RWPE1 (cell line): ENCODE results near the gene CPLX1.
"Not testable (repeated sequence)": the region's sequence is repeated elsewhere in the genome, so short reads cannot be mapped to it uniquely, and the experiment has no call there.

Experiments used
- CTCF ChIA-PET: fragments of 350-600 bp; sonication (Branson Sonifier 250); formaldehyde crosslinking; extraction: SDS; loops from one replicate; lab custom pipeline; 2021; lab: Yijun Ruan, JAX
- POLR2A ChIA-PET: fragments of 400-600 bp; formaldehyde crosslinking; extraction: SDS; loops from one replicate; lab custom pipeline; 2020; ENCODE audit warnings: antibody characterized with exemption; ENCODE audit not compliant: low non-redundant PET; lab: Yijun Ruan, JAX
- DNase-seq: peaks from one replicate; pipeline ENCODE4 v3.0.0; 2012; ENCODE audit warnings: low spot score
- H3K27ac ChIP-seq: fragments of 450-650 bp; 2 replicates; pipeline ENCODE4 v1.5.1; 2017
- TF ChIP-seq, protein P1 (sequence below): fragments of 450-650 bp; conservative IDR thresholded peaks from 2 replicates; pipeline ENCODE4 v1.5.1; 2017; ENCODE audit warnings: low read depth, mild to moderate bottlenecking

CPLX1 gene

DNA sequence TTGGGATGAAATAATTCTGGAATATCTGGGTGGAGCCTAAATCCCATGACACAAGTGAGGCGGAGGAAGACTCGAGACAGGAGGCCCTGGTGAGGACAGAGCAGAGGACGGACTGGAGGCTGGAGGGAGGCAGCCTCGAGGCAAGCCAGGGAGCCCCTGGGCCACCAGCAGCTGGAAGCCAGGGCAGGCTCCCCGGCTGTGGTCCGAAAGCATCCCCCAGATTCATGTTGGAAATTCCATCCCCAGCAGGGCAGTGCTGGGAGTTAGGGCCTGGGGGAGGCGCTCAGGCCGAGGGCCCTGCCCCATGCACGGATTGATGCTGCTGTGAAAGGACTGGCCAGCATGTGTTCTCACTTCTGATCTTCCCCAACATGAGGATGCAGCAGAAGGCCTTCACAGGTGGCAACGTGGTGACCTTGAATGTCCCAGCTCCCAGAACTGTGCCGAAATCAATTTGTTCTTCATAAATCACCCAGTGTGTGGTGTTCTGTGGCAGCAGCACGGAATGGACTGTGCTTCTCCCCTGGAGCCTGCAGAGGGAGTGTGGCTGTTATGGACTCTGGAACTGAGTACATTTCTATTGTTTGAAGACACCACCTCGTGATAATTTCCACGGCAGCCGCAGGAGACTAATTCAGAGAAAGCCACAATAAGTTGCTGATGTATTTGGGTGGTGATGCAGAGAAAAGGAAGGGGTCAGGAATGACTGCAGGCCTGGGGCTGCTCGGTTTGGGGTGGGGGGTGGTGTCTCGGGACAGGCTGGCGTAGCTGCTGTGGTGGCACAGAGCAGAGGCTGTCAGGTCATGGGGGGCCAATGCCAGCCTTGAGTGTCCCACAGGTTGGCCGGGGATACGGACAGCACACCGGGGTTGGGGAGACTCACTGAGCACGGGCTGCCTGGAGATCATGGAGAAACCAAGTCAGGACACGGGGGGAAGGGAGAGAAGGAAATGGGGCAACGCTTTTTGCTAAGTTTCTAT, 63.4 kb downstream of the CPLX1 start:
- ChIA-PET CTCF (no interaction called here), POLR2A (no interaction called here)
- no peak for DNase-seq

DNA sequence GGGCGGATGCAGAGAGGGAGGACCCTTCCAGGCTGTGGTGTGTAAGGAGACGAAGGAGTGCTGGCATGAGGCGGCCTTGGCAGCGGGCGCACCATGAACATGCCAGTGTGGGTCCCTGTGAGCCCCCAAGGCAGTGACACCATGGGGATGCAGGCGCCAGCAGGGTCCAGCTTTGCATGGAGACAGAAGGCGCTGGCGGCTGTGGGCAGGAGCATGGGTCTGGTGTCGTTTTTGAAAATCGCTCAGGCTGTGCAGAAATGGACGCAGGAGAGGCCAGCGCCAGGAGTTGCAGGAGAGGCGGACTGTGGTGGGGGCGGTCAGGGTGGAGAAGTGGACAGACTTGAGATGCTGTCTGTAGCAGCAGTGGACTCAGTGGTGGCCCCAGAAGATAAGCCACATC, 64.2 kb downstream of the CPLX1 start:
- no peak for DNase-seq
- TF ChIP-seq, protein P1, sequence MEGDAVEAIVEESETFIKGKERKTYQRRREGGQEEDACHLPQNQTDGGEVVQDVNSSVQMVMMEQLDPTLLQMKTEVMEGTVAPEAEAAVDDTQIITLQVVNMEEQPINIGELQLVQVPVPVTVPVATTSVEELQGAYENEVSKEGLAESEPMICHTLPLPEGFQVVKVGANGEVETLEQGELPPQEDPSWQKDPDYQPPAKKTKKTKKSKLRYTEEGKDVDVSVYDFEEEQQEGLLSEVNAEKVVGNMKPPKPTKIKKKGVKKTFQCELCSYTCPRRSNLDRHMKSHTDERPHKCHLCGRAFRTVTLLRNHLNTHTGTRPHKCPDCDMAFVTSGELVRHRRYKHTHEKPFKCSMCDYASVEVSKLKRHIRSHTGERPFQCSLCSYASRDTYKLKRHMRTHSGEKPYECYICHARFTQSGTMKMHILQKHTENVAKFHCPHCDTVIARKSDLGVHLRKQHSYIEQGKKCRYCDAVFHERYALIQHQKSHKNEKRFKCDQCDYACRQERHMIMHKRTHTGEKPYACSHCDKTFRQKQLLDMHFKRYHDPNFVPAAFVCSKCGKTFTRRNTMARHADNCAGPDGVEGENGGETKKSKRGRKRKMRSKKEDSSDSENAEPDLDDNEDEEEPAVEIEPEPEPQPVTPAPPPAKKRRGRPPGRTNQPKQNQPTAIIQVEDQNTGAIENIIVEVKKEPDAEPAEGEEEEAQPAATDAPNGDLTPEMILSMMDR: no peak
- peak overlapping the region; percentile 75; the same call in 1 of the 2 replicates for H3K27ac ChIP-seq
- ChIA-PET CTCF (no interaction called here), POLR2A (no interaction called here)

More for the DNA sequence above, 63.4 kb downstream of the CPLX1 start:
- TF ChIP-seq, protein P1: no peak
- peak overlapping the region; percentile 75 for H3K27ac ChIP-seq

DNA sequence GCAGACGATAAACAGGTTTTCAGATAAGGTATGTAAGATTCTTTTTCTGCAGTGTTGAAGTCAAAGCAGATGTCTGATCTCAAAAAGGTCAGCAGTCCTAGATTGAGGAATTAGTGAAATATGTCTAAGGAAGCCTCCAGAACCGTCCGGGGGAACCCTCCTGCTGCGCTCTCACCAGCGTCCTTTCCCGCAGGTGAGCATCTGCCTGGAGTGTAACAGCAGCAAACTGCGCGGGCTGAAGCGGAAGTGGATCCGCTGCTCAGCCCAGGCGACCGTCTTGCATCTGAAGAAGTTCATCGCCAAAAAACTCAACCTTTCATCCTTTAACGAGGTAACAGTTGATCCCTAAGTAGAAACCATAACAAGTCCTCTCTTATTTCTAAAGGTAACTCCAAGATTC, 64.8 kb downstream of the CPLX1 start:
- POLR2A ChIA-PET: no interaction called here
- DNase-seq: no peak
- CTCF ChIA-PET: no interaction called here
- TF ChIP-seq, protein P1: no peak
- 0 out of 2 replicates have a peak overlapping the region, but pooled peaks have one; percentile 12 for H3K27ac ChIP-seq

- DNase-seq: no peak
- 0 out of 2 replicates have a peak overlapping the region, but pooled peaks have one; percentile 12 for H3K27ac ChIP-seq
- TF ChIP-seq, protein P1: no peak
- ChIA-PET CTCF (no interaction called here), POLR2A (no interaction called here)
These were observed 65.3 kb downstream of the CPLX1 start for GRCh38 chr4:760616-761015.

DNA sequence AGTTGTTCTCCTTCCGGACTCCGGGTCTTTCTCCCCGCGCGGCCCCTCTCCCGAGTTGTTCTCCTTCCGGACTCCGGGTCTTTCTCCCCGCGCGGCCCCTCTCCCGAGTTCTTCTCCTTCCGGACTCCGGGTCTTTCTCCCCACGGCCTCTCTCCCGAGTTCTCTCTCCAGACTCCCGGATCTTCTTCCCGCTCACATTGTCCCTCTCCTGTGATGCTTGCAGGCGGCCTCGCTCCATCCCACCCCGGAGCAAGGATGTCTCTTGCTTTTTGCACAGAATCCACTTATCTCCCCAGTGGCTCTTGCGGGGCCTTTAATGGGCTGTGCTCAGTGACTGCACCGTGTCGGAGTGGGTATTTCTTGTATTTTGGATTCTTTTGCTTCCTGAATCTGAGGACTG, 66.1 kb downstream of the CPLX1 start:
- CTCF ChIA-PET, H3K27ac ChIP-seq, POLR2A ChIA-PET, DNase-seq: not testable (repeated sequence)

DNA sequence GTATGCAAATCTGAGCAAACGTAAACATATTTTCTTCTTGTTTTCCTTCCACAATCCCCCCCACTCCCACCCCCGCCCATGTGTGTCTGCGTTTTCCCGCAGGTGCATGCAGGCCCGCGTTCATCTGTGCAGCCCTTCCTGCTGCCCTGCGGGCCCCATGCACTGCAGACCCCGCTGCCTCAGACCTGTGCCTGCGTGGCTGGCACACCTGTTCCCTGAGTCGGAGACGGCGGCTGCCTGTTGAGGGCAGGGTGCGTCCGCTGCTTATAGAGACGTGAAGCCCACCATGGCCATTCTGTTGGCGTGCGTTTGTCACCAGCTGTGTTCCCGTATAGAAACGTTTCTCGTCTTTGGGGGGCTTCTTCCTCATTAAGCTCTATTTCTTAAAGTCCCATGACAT, 68.8 kb downstream of the CPLX1 start:
- H3K27ac ChIP-seq: no peak overlapping the region
- POLR2A ChIA-PET: no interaction called here
- CTCF ChIA-PET: no interaction called here
- TF ChIP-seq, protein P1: no peak
- DNase-seq: no peak
